Prostate gland (tissue), 2 donors: ENCODE results near the gene KCND3.

Source experiments
- CTCF ChIP-seq, 4 experiments: fragments of 200-600 bp in 2 of 4; fragments of 450-650 bp in 2 of 4; sonication (generic) in 2 of 4; IDR thresholded peaks; 1 replicate in 3 of 4; 2 replicates in 1 of 4; pipeline ENCODE4 v1.5.1; 2016 to 2019; ENCODE audit warnings: antibody characterized with exemption in 4 of 4, mild to moderate bottlenecking in 2 of 4, moderate library complexity in 2 of 4
- POLR2A ChIP-seq: fragments of 450-650 bp; IDR thresholded peaks from one replicate; pipeline ENCODE4 v1.6.1; 2016; ENCODE audit warnings: antibody characterized with exemption, mild to moderate bottlenecking
- POLR2AphosphoS5 ChIP-seq: sonication (generic); formaldehyde crosslinking; IDR thresholded peaks from one replicate; pipeline ENCODE4 v1.6.1; 2017; ENCODE audit warnings: antibody characterized with exemption

- TF ChIP-seq CTCF (IDR thresholded peaks at IDR 0.05) = no peak
- no peak for TF ChIP-seq POLR2A
- TF ChIP-seq POLR2AphosphoS5 = no peak
Measured at GRCh38 chr1:111833334-111833733, 156.1 kb downstream of the KCND3 start.
